GM19043 (cell line): ENCODE measurements around the gene MS4A3.
"Not testable (repeated sequence)": the region's sequence is repeated elsewhere in the genome, so short reads cannot be mapped to it uniquely, and the experiment has no call there.

Experiments used
- ATAC-seq: cut with Tn5 transposase; IDR thresholded peaks from one replicate; pipeline ENCODE4 v1.9.1; 2021; ENCODE audit warnings: low read depth; ENCODE audit not compliant: unreplicated experiment

MS4A3 gene

GRCh38 chr11:60087239-60087638 lies 30.8 kb downstream of the MS4A3 start:
- ATAC-seq: no peak

- ATAC-seq: no peak
Measured at GRCh38 chr11:60088364-60088763, 31.9 kb downstream of the MS4A3 start, which contains the start of gene MS4A2. MS4A2 (plus strand) TSS chr11:60088664; CDS start chr11:60088766, 102 bp downstream.

GRCh38 chr11:60095477-60096120 lies 39.1 kb downstream of the MS4A3 start:
- ATAC-seq: no peak

- ATAC-seq: no peak
Measured at GRCh38 chr11:60097189-60097588, 40.7 kb downstream of the MS4A3 start.

- ATAC-seq: peak; percentile 99
Measured at GRCh38 chr11:60098508-60098907, 42.0 kb downstream of the MS4A3 start.

GRCh38 chr11:60100516-60100915 lies 44.1 kb downstream of the MS4A3 start:
- no peak for ATAC-seq

- not testable (repeated sequence) for ATAC-seq
Measured at GRCh38 chr11:60101368-60101767, 44.9 kb downstream of the MS4A3 start.

- not testable (repeated sequence) for ATAC-seq
Measured at GRCh38 chr11:60104471-60105115, 48.1 kb downstream of the MS4A3 start.

GRCh38 chr11:60108631-60109030 lies 52.2 kb downstream of the MS4A3 start:
- not testable (repeated sequence) for ATAC-seq

- ATAC-seq: no peak
Measured at GRCh38 chr11:60111793-60112192, 55.3 kb downstream of the MS4A3 start.

- no peak for ATAC-seq
Measured at GRCh38 chr11:60116996-60117790, 60.7 kb downstream of the MS4A3 start.

GRCh38 chr11:60118338-60118737 lies 61.9 kb downstream of the MS4A3 start:
- no peak for ATAC-seq

GRCh38 chr11:60119710-60120109 lies 63.2 kb downstream of the MS4A3 start:
- ATAC-seq: no peak
